CD4-positive, alpha-beta T cell (primary cell): Measurements from ENCODE around the gene CDC42SE2. TPM values are rescaled to one million over a fixed set of nuclear protein-coding genes. Genes with fewer than 3 reads are reported as not detected.
A peak's percentile ranks its signal among the peaks of the same experiment; 100 is the strongest.

Source experiments
- ATAC-seq: fragments of 200-7000 bp; cut with Tn5 transposase; one replicate; pipeline ENCODE4 v1.10.0; 2022; ENCODE audit warnings: mild to moderate bottlenecking; ENCODE audit not compliant: poor library complexity
- CTCF ChIA-PET: fragments of 350-600 bp; sonication (Branson Sonifier 250); formaldehyde crosslinking; loops from one replicate; lab custom pipeline; 2021; ENCODE audit warnings: antibody characterized with exemption, inconsistent platforms; lab: Charles Lee
- POLR2A ChIA-PET: fragments of 350-600 bp; sonication (Branson Sonifier 250); formaldehyde crosslinking; loops from one replicate; lab custom pipeline; 2021; ENCODE audit warnings: antibody characterized with exemption, inconsistent platforms; lab: Charles Lee
- DNase-seq, 14 experiments: peaks; one replicate each; pipeline ENCODE4 v3.0.0-alpha.2; 2013 to 2020; ENCODE audit warnings: mixed read lengths in 2 of 14
- H3K27ac ChIP-seq, 2 donors: one replicate each; pipeline versions ENCODE4 v1.5.1 to v1.7.0; 2013; ENCODE audit warnings: low read length in 2 of 2, low read depth in 1 of 2, mild to moderate bottlenecking in 1 of 2
- H3K27me3 ChIP-seq, 2 experiments: 1 replicate in 1 of 2; 2 replicates in 1 of 2; pipeline versions ENCODE4 v1.6.1 to v1.7.0; 2013; ENCODE audit warnings: low read length in 2 of 2, control low read depth in 1 of 2, mild to moderate bottlenecking in 1 of 2, moderate library complexity in 1 of 2; ENCODE audit not compliant: insufficient read depth in 2 of 2, control insufficient read depth in 1 of 2
- H3K36me3 ChIP-seq: one replicate; pipeline ENCODE4 v1.6.1; 2013; ENCODE audit warnings: low read length, control low read depth; ENCODE audit not compliant: insufficient read depth
- H3K4me1 ChIP-seq: one replicate; pipeline ENCODE4 v1.6.1; 2013; ENCODE audit warnings: low read length, control low read depth; ENCODE audit not compliant: insufficient read depth
- H3K4me3 ChIP-seq: one replicate; pipeline ENCODE4 v1.5.1; 2013; ENCODE audit warnings: mild to moderate bottlenecking, low read length, moderate library complexity
- H3K9me3 ChIP-seq, 2 experiments: 1 replicate in 1 of 2; 2 replicates in 1 of 2; pipeline versions ENCODE4 v1.6.1 to v1.7.0; 2013; ENCODE audit warnings: low read length in 2 of 2, mild to moderate bottlenecking in 2 of 2, control low read depth in 1 of 2, moderate library complexity in 1 of 2; ENCODE audit not compliant: control insufficient read depth in 1 of 2, insufficient read depth in 1 of 2
- H3K27ac Mint-ChIP-seq: one replicate; pipeline ENCODE4 v1.8.0; 2020; ENCODE audit warnings: mixed read lengths
- H3K27me3 Mint-ChIP-seq: one replicate; pipeline ENCODE4 v1.8.0; 2021; ENCODE audit warnings: mixed read lengths
- H3K36me3 Mint-ChIP-seq: one replicate; pipeline ENCODE4 v1.8.0; 2021; ENCODE audit warnings: low read depth, mixed read lengths
- H3K4me1 Mint-ChIP-seq: one replicate; pipeline ENCODE4 v1.8.0; 2021; ENCODE audit warnings: low read depth, mixed read lengths
- H3K4me3 Mint-ChIP-seq: one replicate; pipeline ENCODE4 v1.8.0; 2020; ENCODE audit warnings: mild to moderate bottlenecking, mixed read lengths
- H3K9me3 Mint-ChIP-seq: one replicate; pipeline ENCODE4 v1.8.0; 2020; ENCODE audit warnings: mixed read lengths
- CTCF ChIP-seq: fragments of 200-600 bp; IDR thresholded peaks from one replicate; pipeline ENCODE4 v1.8.0; 2022; ENCODE audit warnings: antibody characterized with exemption, mild to moderate bottlenecking
- intact Hi-C, 2 experiments: fragments of 100-400 bp; cut with DNase I in 1 of 2; cut with micrococcal nuclease in 1 of 2; formaldehyde crosslinking; loops; one replicate each; pipeline versions ENCODE4 v1.15.1 to v1.9.0; 2023 to 2025; cut with DNase I, micrococcal nuclease
- total RNA-seq, 174 experiments: library from RNA in 2 of 174; stranded (reverse) in 2 of 174; gene quantifications; one replicate each; pipeline ENCODE4 v1.2.3 and lab custom pipeline; 2021 to 2026

Gene CDC42SE2
- total RNA-seq, 2 experiments from 2014 or later, result 218 to 230 TPM

- Mint-ChIP-seq H3K4me3 (peak overlapping the region; percentile 1), H3K27me3 (no peaks in the 10 kb centered on the region), H3K9me3 (peaks cover 2% of the 10 kb centered on the region), H3K27ac (peak overlapping the region; percentile 81), H3K4me1 (peaks cover 90% of the 10 kb centered on the region), H3K36me3 (peaks cover 76% of the 10 kb centered on the region)
- ChIA-PET CTCF (interaction anchor here (1.6 to 2.0 kb wide), 2 partner anchors 11 to 16 kb away, joined by 5 to 7 read pairs; no protein-coding TSS in a partner anchor), POLR2A (interaction anchor here (0.6 to 3.5 kb wide), 7 partner anchors 8 to 103 kb away, joined by 3 to 21 read pairs (median 7); partner anchors contain the start of gene CDC42SE2)
- ATAC-seq, result no peak
- Histone ChIP-seq H3K27ac (no peak overlapping the region), H3K4me1 (peaks cover 42% of the 10 kb centered on the region), H3K36me3 (peaks cover 41% of the 10 kb centered on the region), H3K4me3 (no peak overlapping the region), H3K9me3 (no peaks in the 10 kb centered on the region), H3K27me3 (no peaks in the 10 kb centered on the region)
- no peak for DNase-seq
- no peak for TF ChIP-seq CTCF
- intact Hi-C loops, result loop anchor here in 1 of 2 experiments (5.0 kb wide), 2 partner anchors 39 to 51 kb away; no protein-coding TSS in a partner anchor
These were observed 102.6 kb downstream of the CDC42SE2 start for GRCh38 chr5:131366428-131366827.

GRCh38 chr5:131367219-131367860 is 103.5 kb downstream of the CDC42SE2 start:
- Histone ChIP-seq H3K27ac (peak overlapping the region in 1 of 2 donors; percentile 4), H3K9me3 (no peaks in the 10 kb centered on the region), H3K36me3 (peaks cover 33% of the 10 kb centered on the region), H3K4me3 (no peak overlapping the region), H3K27me3 (no peaks in the 10 kb centered on the region), H3K4me1 (peaks cover 40% of the 10 kb centered on the region)
- H3K36me3 Mint-ChIP-seq, result peaks cover 75% of the 10 kb centered on the region
- intact Hi-C loops, result loop anchor here in 1 of 2 experiments (5.0 kb wide), 2 partner anchors 40 to 50 kb away; no protein-coding TSS in a partner anchor
- peaks cover 90% of the 10 kb centered on the region for H3K4me1 Mint-ChIP-seq
- H3K27ac Mint-ChIP-seq, result peak overlapping the region; percentile 27
- CTCF ChIA-PET, result interaction anchor here (2.0 kb wide), 1 partner anchor 15 kb away, joined by 7 read pairs; no protein-coding TSS in a partner anchor
- peak overlapping the region; percentile 35 for H3K4me3 Mint-ChIP-seq
- TF ChIP-seq CTCF, result no peak
- no peaks in the 10 kb centered on the region for H3K27me3 Mint-ChIP-seq
- POLR2A ChIA-PET, result interaction anchor here (0.6 to 3.5 kb wide), 4 partner anchors 7 to 15 kb away, joined by 4 to 21 read pairs (median 12); no protein-coding TSS in a partner anchor
- H3K9me3 Mint-ChIP-seq, result peaks cover 2% of the 10 kb centered on the region
- no peak for ATAC-seq
- DNase-seq, result peak in 1 of 14 experiments; percentile 35

- no peak for DNase-seq
- Histone ChIP-seq H3K27me3 (no peaks in the 10 kb centered on the region), H3K36me3 (peaks cover 23% of the 10 kb centered on the region), H3K9me3 (no peaks in the 10 kb centered on the region), H3K4me3 (no peak overlapping the region), H3K27ac (no peak overlapping the region), H3K4me1 (peaks cover 40% of the 10 kb centered on the region)
- peaks cover 77% of the 10 kb centered on the region for H3K36me3 Mint-ChIP-seq
- intact Hi-C loops, result loop anchor here in 1 of 2 experiments (5.0 kb wide), 2 partner anchors 42 to 48 kb away; no protein-coding TSS in a partner anchor
- H3K9me3 Mint-ChIP-seq, result peaks cover 2% of the 10 kb centered on the region
- POLR2A ChIA-PET, result interaction anchor here (1.0 to 1.5 kb wide), 3 partner anchors 9 to 12 kb away, joined by 3 to 5 read pairs (median 3); no protein-coding TSS in a partner anchor
- H3K27me3 Mint-ChIP-seq, result no peaks in the 10 kb centered on the region
- TF ChIP-seq CTCF, result no peak
- H3K27ac Mint-ChIP-seq, result peak overlapping the region; percentile 97
- CTCF ChIA-PET, result interaction anchor here (1.1 to 1.5 kb wide), 2 partner anchors 13 to 17 kb away, joined by 3 to 4 read pairs; no protein-coding TSS in a partner anchor
- peaks cover 91% of the 10 kb centered on the region for H3K4me1 Mint-ChIP-seq
- ATAC-seq, result no peak
- H3K4me3 Mint-ChIP-seq, result no peak overlapping the region
These were observed 105.0 kb downstream of the CDC42SE2 start for GRCh38 chr5:131368866-131369265.
